HepG2 (cell line): ENCODE results near the gene VEGFB. TPM values are rescaled to one million over a fixed set of nuclear protein-coding genes. Genes with fewer than 3 reads are reported as not detected.

Experiments used
- BCL3 ChIP-seq: sonication (generic); formaldehyde crosslinking; IDR thresholded peaks from 2 replicates; pipeline ENCODE4 v1.5.1; 2020; ENCODE audit warnings: mild to moderate bottlenecking, missing genetic modification reagents, moderate library complexity
- GFI1 ChIP-seq: sonication (generic); formaldehyde crosslinking; IDR thresholded peaks from 2 replicates; pipeline ENCODE4 v1.5.0; 2020; ENCODE audit warnings: missing genetic modification reagents, mild to moderate bottlenecking, borderline replicate concordance
- HMGXB3 ChIP-seq: sonication (generic); formaldehyde crosslinking; IDR thresholded peaks from 2 replicates; pipeline ENCODE4 v1.4.0; 2020; ENCODE audit warnings: missing genetic modification reagents, borderline replicate concordance
- JDP2 ChIP-seq: sonication (generic); formaldehyde crosslinking; IDR thresholded peaks from 2 replicates; pipeline ENCODE4 v1.8.1; 2022; ENCODE audit warnings: missing genetic modification reagents, borderline replicate concordance
- KDM5A ChIP-seq: fragments of 200-600 bp; sonication (generic); IDR thresholded peaks from 2 replicates; pipeline ENCODE4 v1.7.0; 2018; ENCODE audit warnings: antibody characterized with exemption, mild to moderate bottlenecking, low read length, borderline replicate concordance
- PREB ChIP-seq: sonication (generic); formaldehyde crosslinking; IDR thresholded peaks from 2 replicates; pipeline ENCODE4 v1.4.0; 2020; ENCODE audit warnings: missing genetic modification reagents
- SALL1 ChIP-seq: sonication (generic); formaldehyde crosslinking; IDR thresholded peaks from 2 replicates; pipeline ENCODE4 v1.8.0; 2022; ENCODE audit warnings: mild to moderate bottlenecking, missing genetic modification reagents
- SAP130 ChIP-seq: IDR thresholded peaks from 2 replicates; pipeline ENCODE4 v1.6.1; 2016; ENCODE audit warnings: low read depth
- SNRNP70 ChIP-seq: fragments of 200-400 bp; formaldehyde crosslinking; IDR thresholded peaks from 2 replicates; pipeline ENCODE4 v1.6.1; 2017; ENCODE audit warnings: mild to moderate bottlenecking, low read depth, low read length, moderate library complexity
- SRSF1 ChIP-seq: fragments of 200-400 bp; formaldehyde crosslinking; optimal IDR thresholded peaks from 2 replicates; pipeline ENCODE3; 2017; ENCODE audit warnings: mild to moderate bottlenecking, low read depth, low read length, moderate library complexity
- ZNF33B ChIP-seq: sonication (generic); formaldehyde crosslinking; IDR thresholded peaks from 2 replicates; pipeline ENCODE4 v1.5.1; 2020; ENCODE audit warnings: mild to moderate bottlenecking, missing genetic modification reagents
- ZNF501 ChIP-seq: sonication (generic); formaldehyde crosslinking; IDR thresholded peaks from 2 replicates; pipeline ENCODE4 v1.5.1; 2020; ENCODE audit warnings: mild to moderate bottlenecking, moderate library complexity, missing genetic modification reagents
- ZNF552 ChIP-seq: sonication (generic); formaldehyde crosslinking; IDR thresholded peaks from 2 replicates; pipeline ENCODE4 v1.9.0; 2022; ENCODE audit warnings: missing genetic modification reagents, mild to moderate bottlenecking, borderline replicate concordance
- ZSCAN9 ChIP-seq: IDR thresholded peaks from 2 replicates; pipeline ENCODE4 v1.6.1; 2016; ENCODE audit warnings: borderline replicate concordance
- polyA plus RNA-seq, 8 experiments: library from polyadenylated mRNA; depleted of rRNA in 3 of 8; stranded (reverse) in 7 of 8; unstranded in 1 of 8; fragments of >200 nt; fragmentation: Illumina TruSeq in 4 of 8; extraction: Trizol in 4 of 8; gene quantifications; 2 replicates each; pipeline versions ENCODE4 v1.2.1 to v1.2.3, GENCODE V29; 2011 to 2016; ENCODE audit warnings: low read depth in 4 of 8, missing spikeins in 1 of 8, mixed read lengths in 1 of 8; ENCODE audit not compliant: insufficient read depth in 1 of 8
- total RNA-seq, 5 experiments: library from RNA; depleted of rRNA; stranded (reverse); fragments of >200 nt; fragmentation: Illumina TruSeq; extraction: Trizol; gene quantifications; 2 replicates each; pipeline ENCODE4 v1.2.3, GENCODE V29; 2016; ENCODE audit warnings: low read depth in 1 of 5
- TF ChIP-seq, protein P1 (sequence below): sonication (generic); formaldehyde crosslinking; IDR thresholded peaks from 2 replicates; pipeline ENCODE4 v1.5.0; 2020; ENCODE audit warnings: mild to moderate bottlenecking, missing genetic modification reagents
- TF ChIP-seq, protein P2 (sequence below), 2 experiments: IDR thresholded peaks; 2 replicates each; pipeline ENCODE4 v1.6.1; 2011 to 2012; ENCODE audit warnings: low read length in 2 of 2, borderline replicate concordance in 1 of 2, low read depth in 1 of 2, mild to moderate bottlenecking in 1 of 2, moderate library complexity in 1 of 2

The VEGFB gene
- total and polyA plus RNA-seq, 2 of the 13 experiments (the other 11 are each of a cell fraction or from before 2014, with no cell fraction given) = 9.0 to 11.3 TPM

- TF ChIP-seq, protein P1, sequence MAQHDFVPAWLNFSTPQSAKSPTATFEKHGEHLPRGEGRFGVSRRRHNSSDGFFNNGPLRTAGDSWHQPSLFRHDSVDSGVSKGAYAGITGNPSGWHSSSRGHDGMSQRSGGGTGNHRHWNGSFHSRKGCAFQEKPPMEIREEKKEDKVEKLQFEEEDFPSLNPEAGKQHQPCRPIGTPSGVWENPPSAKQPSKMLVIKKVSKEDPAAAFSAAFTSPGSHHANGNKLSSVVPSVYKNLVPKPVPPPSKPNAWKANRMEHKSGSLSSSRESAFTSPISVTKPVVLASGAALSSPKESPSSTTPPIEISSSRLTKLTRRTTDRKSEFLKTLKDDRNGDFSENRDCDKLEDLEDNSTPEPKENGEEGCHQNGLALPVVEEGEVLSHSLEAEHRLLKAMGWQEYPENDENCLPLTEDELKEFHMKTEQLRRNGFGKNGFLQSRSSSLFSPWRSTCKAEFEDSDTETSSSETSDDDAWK = no peak
- TF ChIP-seq SRSF1 (no peak), GFI1 (no peak), KDM5A (peak; percentile 30; the same call in 1 of the 2 replicates), BCL3 (CRISPR knock-in tag) (no peak), ZNF552 (no peak), HMGXB3 (CRISPR knock-in tag) (no peak), ZNF501 (CRISPR knock-in tag) (peak; percentile 30; the same call in 1 of the 2 replicates), PREB (no peak), SNRNP70 (no peak), ZSCAN9 (CRISPR knock-in tag) (peak; percentile 18), SAP130 (peak; percentile 95), JDP2 (no peak), SALL1 (CRISPR knock-in tag) (peak; percentile 83), ZNF33B (CRISPR knock-in tag) (no peak)
- TF ChIP-seq, protein P2, sequence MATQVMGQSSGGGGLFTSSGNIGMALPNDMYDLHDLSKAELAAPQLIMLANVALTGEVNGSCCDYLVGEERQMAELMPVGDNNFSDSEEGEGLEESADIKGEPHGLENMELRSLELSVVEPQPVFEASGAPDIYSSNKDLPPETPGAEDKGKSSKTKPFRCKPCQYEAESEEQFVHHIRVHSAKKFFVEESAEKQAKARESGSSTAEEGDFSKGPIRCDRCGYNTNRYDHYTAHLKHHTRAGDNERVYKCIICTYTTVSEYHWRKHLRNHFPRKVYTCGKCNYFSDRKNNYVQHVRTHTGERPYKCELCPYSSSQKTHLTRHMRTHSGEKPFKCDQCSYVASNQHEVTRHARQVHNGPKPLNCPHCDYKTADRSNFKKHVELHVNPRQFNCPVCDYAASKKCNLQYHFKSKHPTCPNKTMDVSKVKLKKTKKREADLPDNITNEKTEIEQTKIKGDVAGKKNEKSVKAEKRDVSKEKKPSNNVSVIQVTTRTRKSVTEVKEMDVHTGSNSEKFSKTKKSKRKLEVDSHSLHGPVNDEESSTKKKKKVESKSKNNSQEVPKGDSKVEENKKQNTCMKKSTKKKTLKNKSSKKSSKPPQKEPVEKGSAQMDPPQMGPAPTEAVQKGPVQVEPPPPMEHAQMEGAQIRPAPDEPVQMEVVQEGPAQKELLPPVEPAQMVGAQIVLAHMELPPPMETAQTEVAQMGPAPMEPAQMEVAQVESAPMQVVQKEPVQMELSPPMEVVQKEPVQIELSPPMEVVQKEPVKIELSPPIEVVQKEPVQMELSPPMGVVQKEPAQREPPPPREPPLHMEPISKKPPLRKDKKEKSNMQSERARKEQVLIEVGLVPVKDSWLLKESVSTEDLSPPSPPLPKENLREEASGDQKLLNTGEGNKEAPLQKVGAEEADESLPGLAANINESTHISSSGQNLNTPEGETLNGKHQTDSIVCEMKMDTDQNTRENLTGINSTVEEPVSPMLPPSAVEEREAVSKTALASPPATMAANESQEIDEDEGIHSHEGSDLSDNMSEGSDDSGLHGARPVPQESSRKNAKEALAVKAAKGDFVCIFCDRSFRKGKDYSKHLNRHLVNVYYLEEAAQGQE (IDR thresholded peaks at IDR 0.05; ENCODE audit: borderline replicate concordance in 1 of 2, low read depth in 1 of 2, low read length in 2 of 2) = no peak
Measured at GRCh38 chr11:64237484-64237951, 3.1 kb downstream of the VEGFB start (continued).
